GM19023 (cell line): Measurements from ENCODE around the gene TMEM242.
A peak's percentile ranks its signal among the peaks of the same experiment; 100 is the strongest.
"Not testable (repeated sequence)": the region's sequence is repeated elsewhere in the genome, so short reads cannot be mapped to it uniquely, and the experiment has no call there.

ENCODE experiments used
- ATAC-seq: cut with Tn5 transposase; IDR thresholded peaks from one replicate; pipeline ENCODE4 v1.9.1; 2021; ENCODE audit warnings: mild to moderate bottlenecking, moderate library complexity; ENCODE audit not compliant: unreplicated experiment

The TMEM242 gene

GRCh38 chr6:157323255-157323965 lies at the start of gene TMEM242:
TMEM242 (minus strand) TSS chr6:157323519; CDS start chr6:157323499, 20 bp downstream.
- peak; percentile 93 for ATAC-seq

DNA sequence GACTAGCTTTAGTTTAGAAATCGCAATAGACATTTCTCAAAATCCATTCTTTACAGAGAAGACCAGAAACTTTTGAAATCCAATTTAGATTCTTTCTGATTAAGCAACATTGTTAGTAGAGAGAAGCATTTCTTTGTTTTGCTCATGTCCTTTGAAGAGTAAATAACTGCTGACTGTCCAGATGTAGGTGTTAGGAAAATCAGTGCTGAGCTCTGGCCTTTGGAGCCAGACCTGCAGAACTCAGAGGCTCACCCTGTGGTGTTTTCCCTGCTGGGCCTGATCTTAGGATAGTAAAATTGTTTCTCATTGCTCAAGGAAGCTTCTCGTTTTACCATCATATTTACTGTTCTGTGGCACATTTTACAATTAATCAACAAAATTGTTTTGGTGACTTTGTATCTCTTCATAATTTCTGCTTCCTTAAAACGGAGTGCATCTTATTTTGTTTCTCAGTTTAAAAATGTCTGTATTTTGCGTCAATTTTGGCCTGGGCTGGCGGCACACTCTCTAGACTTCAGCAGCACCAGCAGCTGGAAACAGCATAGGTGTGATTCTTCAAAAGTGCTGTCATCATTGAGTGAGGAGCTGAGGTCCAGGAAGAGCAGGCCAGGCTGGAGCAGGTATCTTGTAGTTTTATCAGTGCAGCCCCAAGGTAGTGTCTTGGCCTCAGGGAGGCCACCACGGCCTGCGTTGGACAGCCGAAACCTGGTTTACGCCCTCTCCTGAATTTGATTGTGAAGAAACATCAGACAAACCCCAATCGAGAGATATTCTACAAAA lies 49.4 kb upstream of the TMEM242 start:
- no peak for ATAC-seq

DNA sequence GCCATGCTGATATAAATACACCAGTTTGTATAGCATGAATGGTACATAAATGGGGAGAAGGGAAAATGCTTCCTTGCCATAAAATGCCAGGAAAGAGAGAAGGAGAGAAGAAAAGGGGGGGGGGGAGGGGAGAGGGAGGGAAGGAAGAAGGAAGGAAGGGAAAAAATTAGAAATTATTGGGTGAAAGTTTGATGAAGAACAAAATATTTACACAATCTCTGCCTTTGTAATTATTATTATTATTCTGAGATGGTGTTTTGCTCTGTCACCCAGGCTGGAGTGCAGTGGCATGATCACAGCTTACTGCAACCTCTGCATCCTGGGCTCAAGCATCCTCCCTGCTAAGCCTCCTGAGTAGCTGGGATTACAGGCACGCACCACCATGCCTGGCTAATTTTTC lies 47.4 kb upstream of the TMEM242 start:
- ATAC-seq: no peak

DNA sequence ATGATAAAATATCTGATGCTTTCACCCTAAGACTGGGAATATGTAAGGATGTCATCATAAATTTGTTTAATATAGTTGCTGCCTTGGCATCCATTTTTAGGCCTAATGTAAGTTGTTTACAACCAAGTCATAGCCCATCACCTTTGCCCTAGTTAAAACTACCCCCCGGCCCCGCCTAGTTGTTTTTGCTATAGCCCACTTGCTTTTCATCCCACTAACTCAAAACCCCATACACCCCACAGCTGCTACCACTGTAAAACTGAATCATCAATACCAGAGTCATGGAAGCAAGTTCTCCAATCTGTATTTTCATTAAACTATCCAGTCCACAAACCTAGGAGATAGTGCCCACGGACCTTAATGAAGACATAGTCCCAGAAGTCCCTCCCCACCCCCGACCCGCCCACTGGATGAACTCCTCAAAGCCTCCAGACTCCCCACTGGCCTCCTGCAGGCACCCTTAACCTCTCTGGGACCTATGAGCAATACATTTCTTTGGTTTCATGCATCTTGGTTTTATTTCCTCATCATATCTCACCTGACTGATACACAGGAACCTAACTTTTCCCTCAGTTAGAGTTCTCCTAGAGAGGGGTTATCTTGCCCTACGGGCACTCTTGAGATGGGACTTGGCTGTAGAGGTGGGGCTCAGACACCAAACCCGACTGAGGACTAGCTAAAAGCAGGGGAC lies 45.2 kb upstream of the TMEM242 start:
- no peak for ATAC-seq

DNA sequence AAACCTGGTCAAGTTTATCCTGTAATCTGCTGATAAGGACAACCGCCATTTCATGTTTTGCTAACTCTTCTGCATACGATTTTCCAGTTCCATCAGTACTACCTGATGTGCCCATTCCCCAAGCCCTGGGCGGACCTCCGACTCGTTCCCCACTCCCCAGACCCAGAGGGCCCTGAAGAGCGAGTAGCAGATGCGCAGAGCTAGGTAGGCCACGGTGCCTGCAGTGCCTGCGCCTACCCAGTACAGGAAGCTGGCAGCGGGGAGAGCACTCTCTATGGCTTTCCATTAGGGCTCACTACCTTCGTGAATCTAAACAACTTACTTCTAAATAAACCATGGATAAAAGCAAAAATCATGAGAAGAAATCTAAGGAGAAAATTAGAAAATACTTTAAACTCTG lies 43.3 kb upstream of the TMEM242 start:
- ATAC-seq: no peak

DNA sequence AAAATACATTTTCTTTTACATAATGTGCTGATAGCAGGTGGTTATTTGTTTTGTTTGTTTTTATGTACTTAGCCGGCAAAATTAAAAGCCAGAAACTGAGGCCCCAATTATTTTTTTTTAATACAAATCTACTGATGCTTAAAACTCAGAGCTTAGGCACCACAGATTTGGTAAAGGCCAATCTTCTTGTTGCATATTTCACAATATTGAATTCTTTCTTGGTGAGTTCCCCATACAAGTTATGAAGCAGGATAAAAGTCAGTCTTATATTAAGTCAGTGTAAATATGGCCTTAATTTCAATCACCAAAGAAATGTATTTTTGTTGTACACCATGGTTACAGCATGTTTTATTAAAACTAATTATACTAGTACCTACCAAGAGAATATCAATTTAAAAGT lies 41.4 kb upstream of the TMEM242 start:
- no peak for ATAC-seq

DNA sequence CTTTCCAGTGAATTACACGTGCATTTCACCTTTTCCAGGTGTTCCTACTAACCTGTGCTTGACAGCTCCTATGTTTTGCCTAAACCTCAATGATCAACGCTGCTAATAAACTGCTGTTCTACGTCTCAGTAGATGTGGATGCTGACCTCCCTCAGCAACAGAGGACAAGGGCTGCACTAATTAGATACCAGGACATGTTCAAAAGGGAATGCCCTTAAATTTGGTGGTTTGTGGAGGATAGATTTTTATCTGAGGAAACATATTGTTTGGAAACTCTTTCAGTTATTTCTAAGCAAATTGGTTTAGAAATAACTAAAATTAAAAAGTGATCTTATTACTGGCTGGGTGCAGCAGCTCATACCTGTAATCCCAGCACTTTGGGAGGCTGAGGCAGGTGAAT lies 38.6 kb upstream of the TMEM242 start:
- no peak for ATAC-seq

GRCh38 chr6:157358287-157358686 lies 35.0 kb upstream of the TMEM242 start:
- no peak for ATAC-seq

DNA sequence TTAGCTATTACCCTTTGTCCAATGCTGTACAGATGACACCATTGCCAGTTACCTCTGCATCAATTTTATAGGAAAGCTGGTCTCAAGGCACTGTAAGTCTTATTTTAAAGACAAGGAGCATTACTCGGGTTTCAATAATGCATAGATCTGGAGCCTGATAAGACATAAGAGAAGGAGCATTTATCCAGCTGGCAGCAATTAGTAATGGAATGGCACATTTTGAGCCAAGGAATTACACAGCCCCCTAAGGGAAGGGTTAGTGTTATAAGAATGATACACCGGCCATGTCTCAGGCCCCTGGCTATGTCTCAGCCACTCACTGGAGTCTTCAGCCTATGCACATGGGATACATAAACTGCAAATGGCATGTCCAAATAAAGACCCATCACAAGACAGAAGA lies 23.1 kb upstream of the TMEM242 start:
- no peak for ATAC-seq

- ATAC-seq: no peak
Observed at GRCh38 chr6:157343732-157344131, 20.4 kb upstream of the TMEM242 start.

- no peak for ATAC-seq
Observed at GRCh38 chr6:157339432-157339831, 16.1 kb upstream of the TMEM242 start.

- ATAC-seq: no peak
Observed at GRCh38 chr6:157337751-157338150, 14.4 kb upstream of the TMEM242 start.

GRCh38 chr6:157337276-157337675 lies 14.0 kb upstream of the TMEM242 start:
- ATAC-seq: not testable (repeated sequence)

- no peak for ATAC-seq
Observed at GRCh38 chr6:157335829-157336228, 12.5 kb upstream of the TMEM242 start.

- no peak for ATAC-seq
Observed at GRCh38 chr6:157333956-157334355, 10.6 kb upstream of the TMEM242 start.

DNA sequence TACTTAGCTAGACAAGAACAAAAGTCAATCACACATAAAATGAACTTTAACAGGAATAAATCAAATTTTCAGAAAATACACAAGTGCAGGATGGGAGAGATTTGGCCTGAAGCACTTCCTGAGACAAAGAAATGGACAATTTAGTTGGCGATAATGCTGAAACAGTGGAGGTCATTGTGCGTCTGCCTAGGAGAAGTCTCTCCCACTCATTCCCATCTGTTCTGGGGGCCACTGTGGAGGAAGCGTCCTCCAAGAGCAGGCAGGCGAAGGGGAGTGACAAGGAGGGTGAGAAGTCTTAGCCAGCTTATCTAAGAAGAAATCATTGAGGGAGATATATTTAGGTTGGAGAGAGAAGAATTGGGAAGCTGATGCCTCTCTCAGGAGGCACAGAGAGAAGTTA lies 10.2 kb upstream of the TMEM242 start:
- no peak for ATAC-seq

- no peak for ATAC-seq
Observed at GRCh38 chr6:157332813-157333212, 9.5 kb upstream of the TMEM242 start.

DNA sequence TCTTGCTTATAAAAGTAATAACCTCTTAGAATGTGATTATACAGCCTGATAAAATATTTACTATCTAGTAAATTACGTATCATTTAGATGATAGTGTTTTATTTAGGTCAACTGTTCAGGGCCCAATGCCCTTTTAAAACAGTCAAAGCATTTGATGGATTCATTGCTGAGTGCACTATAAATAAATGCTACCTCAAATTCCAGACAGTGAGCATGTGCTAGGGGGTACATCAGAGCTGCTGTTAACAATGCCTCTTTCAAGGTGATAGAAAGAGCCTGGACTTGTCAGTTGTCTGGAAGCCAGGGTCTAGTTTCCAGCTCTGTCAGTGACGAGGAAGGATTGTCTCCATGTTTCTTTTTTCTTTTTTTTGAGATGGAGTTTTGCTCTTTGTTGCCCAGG lies 7.5 kb upstream of the TMEM242 start:
- no peak for ATAC-seq

DNA sequence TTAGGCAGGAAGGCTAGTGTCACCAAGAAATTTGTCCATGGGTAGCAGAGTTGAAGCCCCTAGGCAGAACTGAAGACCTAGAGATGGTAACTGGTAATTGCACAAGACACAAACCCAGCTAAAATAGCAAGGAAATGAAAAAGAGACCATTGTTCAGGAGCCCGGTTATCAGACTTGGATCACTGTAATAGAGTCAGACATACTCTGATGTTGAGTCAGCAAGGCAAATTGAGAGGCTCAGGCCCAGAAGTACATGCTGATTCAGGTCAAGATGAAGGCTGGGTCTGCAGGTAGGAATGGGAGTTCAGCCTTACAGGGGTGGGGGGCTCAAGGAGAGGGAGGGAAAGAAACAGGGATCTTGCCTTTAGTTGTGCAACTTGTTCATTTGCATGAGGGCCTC lies 6.5 kb upstream of the TMEM242 start:
- ATAC-seq: no peak

DNA sequence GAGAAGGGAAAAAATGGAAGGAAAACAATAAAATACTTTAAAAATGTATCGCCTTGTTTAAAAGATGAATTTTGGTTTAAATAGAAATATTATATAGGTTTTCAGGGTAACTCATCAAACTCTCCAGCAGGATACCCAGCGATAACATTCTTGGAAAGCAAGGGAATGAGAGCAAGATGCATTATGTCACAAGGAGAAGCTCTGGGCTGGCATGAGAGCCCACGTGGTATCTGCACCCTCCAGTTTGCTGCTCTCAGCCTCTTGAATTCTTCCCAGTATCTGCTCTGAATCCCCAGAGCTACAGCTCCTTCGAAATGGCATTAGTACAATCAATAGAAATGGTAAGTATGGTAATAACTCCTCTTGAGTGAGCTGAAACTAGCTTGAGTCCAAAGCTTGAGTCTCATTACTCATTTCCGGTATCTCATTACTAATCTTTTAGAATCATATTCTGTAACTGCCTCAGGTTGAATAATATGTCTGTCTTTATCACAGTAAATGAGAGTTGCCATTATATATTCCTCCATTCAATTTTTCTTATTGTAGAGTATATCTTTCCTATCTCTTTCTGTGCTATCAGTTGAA lies 4.9 kb upstream of the TMEM242 start:
- no peak for ATAC-seq

DNA sequence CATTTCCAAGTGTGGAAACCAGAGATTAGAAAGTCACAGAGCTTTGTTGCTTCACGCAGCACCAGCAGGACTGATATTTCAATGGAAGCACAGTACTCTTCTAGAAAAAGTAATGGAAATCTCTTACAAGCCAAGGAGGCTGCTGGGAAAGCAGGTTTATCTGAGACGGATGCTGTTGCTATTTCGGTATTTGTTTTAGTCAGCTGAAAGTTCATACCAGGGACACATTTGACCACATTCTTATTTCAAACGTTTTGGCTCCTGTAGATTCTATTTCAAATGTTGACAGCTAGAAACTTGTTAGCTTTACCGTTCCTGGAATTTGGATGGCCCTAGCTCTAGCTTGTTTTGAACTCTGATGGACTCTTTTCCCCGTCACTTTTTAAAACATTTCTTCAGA lies 3.7 kb upstream of the TMEM242 start:
- no peak for ATAC-seq
